ENCODE results near the gene CLIP4. TPM values are rescaled to one million over a fixed set of nuclear protein-coding genes. Genes with fewer than 3 reads are reported as not detected.

CLIP4 gene
- polyA plus RNA-seq, 2 of the 4 experiments (the other 2 are of a cell fraction): 51.1 to 99.1 TPM

- Histone ChIP-seq H3K9me3 (no peaks in the 10 kb centered on the region), H3K4me2 (no peak overlapping the region), H3K27ac (no peak overlapping the region), H3K4me1 (no peaks in the 10 kb centered on the region), H3K4me3 (no peak overlapping the region)
- 88% methylated on average over 2 of the region's 2 CpGs for WGBS (ENCODE audit: missing lambda C conversion rate)
- TF ChIP-seq HES2 (IDR thresholded peaks at IDR 0.05) (no peak), HDAC2 (IDR thresholded peaks at IDR 0.05) (no peak), FOXS1 (CRISPR knock-in tag; IDR thresholded peaks at IDR 0.05) (no peak), REST (IDR thresholded peaks at IDR 0.05) (no peak), RCOR1 (IDR thresholded peaks at IDR 0.05; ENCODE audit: low read depth, low read length) (no peak), CBX2 (IDR thresholded peaks at IDR 0.05; ENCODE audit: borderline replicate concordance, low read depth) (no peak), TP53 (CRISPR knock-in tag; IDR thresholded peaks at IDR 0.05) (no peak)
- ChIA-PET CTCF (interaction anchor here (1.0 to 1.3 kb wide), 2 partner anchors 19 to 42 kb away, joined by 3 read pairs; no protein-coding TSS in a partner anchor), POLR2A (no interaction called here)
- no peak for DNase-seq (ENCODE audit: low read depth in 1 of 2, low spot score in 1 of 2)
- no peak for ATAC-seq
- no peak for FAIRE-seq
Observed at GRCh38 chr2:29154610-29155009, 39.4 kb downstream of the CLIP4 start.

GRCh38 chr2:29155578-29155977 is 40.4 kb downstream of the CLIP4 start:
- H3K9me3 ChIP-seq: no peaks in the 10 kb centered on the region
- TF ChIP-seq BCL3 (IDR thresholded peaks at IDR 0.05): no peak
- no peak for TF ChIP-seq USF2 (IDR thresholded peaks at IDR 0.05)
- no peak for TF ChIP-seq MYC (IDR thresholded peaks at IDR 0.05; ENCODE audit: borderline replicate concordance, low read length)
- no peak for TF ChIP-seq PBX3 (IDR thresholded peaks at IDR 0.05)
- TF ChIP-seq JUNB (IDR thresholded peaks at IDR 0.05): no peak
- no peak for TF ChIP-seq NFE2L2 (conservative IDR thresholded peaks at IDR 0.05; ENCODE audit: low read length)
- no peak for TF ChIP-seq POLR2A (IDR thresholded peaks at IDR 0.05; ENCODE audit: low read length)
- no peak for TF ChIP-seq FOSB (CRISPR knock-in tag; IDR thresholded peaks at IDR 0.05)
- no peak for TF ChIP-seq RNF2 (IDR thresholded peaks at IDR 0.05; ENCODE audit: borderline replicate concordance, low read depth)
- ChIA-PET CTCF (interaction anchor here (1.0 kb wide), 1 partner anchor 10 kb away, joined by 3 read pairs; no protein-coding TSS in a partner anchor), POLR2A (no interaction called here)
- no peak for DNase-seq (ENCODE audit: low read depth in 1 of 2, low spot score in 1 of 2)
- FAIRE-seq: no peak
- H3K4me1 ChIP-seq: no peaks in the 10 kb centered on the region
- peak in 1 of 2 experiments; percentile 26; a peak in 1 of 6 replicates for ATAC-seq
- no peak overlapping the region for H3K27ac ChIP-seq
- 89% methylated on average over 2 of the region's 2 CpGs for WGBS (ENCODE audit: missing lambda C conversion rate)
- H3K4me2 ChIP-seq: no peak overlapping the region
- no peak overlapping the region for H3K4me3 ChIP-seq

- Histone ChIP-seq H3K4me2 (no peak overlapping the region), H3K4me3 (no peak overlapping the region), H3K4me1 (no peaks in the 10 kb centered on the region), H3K27ac (no peak overlapping the region), H3K9me3 (no peaks in the 10 kb centered on the region)
- DNase-seq (ENCODE audit: low read depth in 1 of 2, low spot score in 1 of 2): no peak
- WGBS (ENCODE audit: missing lambda C conversion rate): 90% methylated on average over 4 of the region's 4 CpGs
- no peak for FAIRE-seq
- ChIA-PET CTCF (interaction anchor here (0.7 kb wide), 1 partner anchor 61 kb away, joined by 3 read pairs; no protein-coding TSS in a partner anchor), POLR2A (no interaction called here)
- no peak for ATAC-seq
- TF ChIP-seq TFCP2L1 (CRISPR knock-in tag; IDR thresholded peaks at IDR 0.05) (no peak), HEYL (CRISPR knock-in tag; IDR thresholded peaks at IDR 0.05) (no peak), CEBPB (IDR thresholded peaks at IDR 0.05) (no peak), RAD21 (conservative IDR thresholded peaks at IDR 0.05 in 1 of 2, IDR thresholded peaks at IDR 0.05 in 1 of 2) (no peak), SMC3 (IDR thresholded peaks at IDR 0.05) (no peak), NFE2L2 (conservative IDR thresholded peaks at IDR 0.05; ENCODE audit: low read length) (no peak), KDM5A (IDR thresholded peaks at IDR 0.05) (no peak), JUNB (IDR thresholded peaks at IDR 0.05) (no peak), FOSL2 (IDR thresholded peaks at IDR 0.05) (no peak), FOSL2 (CRISPR knock-in tag; IDR thresholded peaks at IDR 0.05) (no peak), PBX3 (IDR thresholded peaks at IDR 0.05) (no peak), RARB (CRISPR knock-in tag; IDR thresholded peaks at IDR 0.05) (no peak), BHLHE40 (IDR thresholded peaks at IDR 0.05; ENCODE audit: low read depth, low read length) (no peak), NPAS2 (CRISPR knock-in tag; IDR thresholded peaks at IDR 0.05; ENCODE audit: borderline replicate concordance) (no peak), HOXA7 (CRISPR knock-in tag; IDR thresholded peaks at IDR 0.05) (no peak), JUN (IDR thresholded peaks at IDR 0.05) (no peak)
Observed at GRCh38 chr2:29157131-29157530, 41.9 kb downstream of the CLIP4 start.

All from A549 (cell line).